SKM-1 (cell line): Measurements from ENCODE around the gene TAF4.
"Not testable (repeated sequence)": the region's sequence is repeated elsewhere in the genome, so short reads cannot be mapped to it uniquely, and the experiment has no call there.

ENCODE experiments used
- DNase-seq: peaks from one replicate; lab custom pipeline; 2025; ENCODE audit not compliant: unreplicated experiment; lab: John Stamatoyannopoulos, UW

Gene TAF4

GRCh38 chr20:62003567-62004405 lies 61.9 kb downstream of the TAF4 start:
- no peak for DNase-seq

- no peak for DNase-seq
Measured at GRCh38 chr20:62002882-62003480, 62.7 kb downstream of the TAF4 start.

- no peak for DNase-seq
Measured at GRCh38 chr20:62001178-62001715, 64.4 kb downstream of the TAF4 start.

- DNase-seq: no peak
Measured at GRCh38 chr20:61998343-61999121, 67.1 kb downstream of the TAF4 start.

GRCh38 chr20:61997891-61998290 lies 67.8 kb downstream of the TAF4 start:
- no peak for DNase-seq

GRCh38 chr20:61997372-61997771 lies 68.3 kb downstream of the TAF4 start:
- DNase-seq: no peak

GRCh38 chr20:61994546-61994945 lies 71.1 kb downstream of the TAF4 start:
- DNase-seq: no peak

GRCh38 chr20:61993058-61993457 lies 72.6 kb downstream of the TAF4 start:
- no peak for DNase-seq

- no peak for DNase-seq
Measured at GRCh38 chr20:61991476-61991875, 74.2 kb downstream of the TAF4 start.

- DNase-seq: no peak
Measured at GRCh38 chr20:61990484-61990883, 75.2 kb downstream of the TAF4 start.

- no peak for DNase-seq
Measured at GRCh38 chr20:61989741-61990140, 75.9 kb downstream of the TAF4 start.

- DNase-seq: no peak
Measured at GRCh38 chr20:61988665-61989064, 77.0 kb downstream of the TAF4 start.

GRCh38 chr20:61986762-61987321 lies 78.8 kb downstream of the TAF4 start:
- DNase-seq: no peak

- no peak for DNase-seq
Measured at GRCh38 chr20:61985096-61985495, 80.6 kb downstream of the TAF4 start.

GRCh38 chr20:61984431-61984830 lies 81.2 kb downstream of the TAF4 start:
- not testable (repeated sequence) for DNase-seq

GRCh38 chr20:61983965-61984364 lies 81.7 kb downstream of the TAF4 start:
- DNase-seq: no peak

GRCh38 chr20:61982951-61983315 lies 82.7 kb downstream of the TAF4 start:
- DNase-seq: no peak

- DNase-seq: no peak
Measured at GRCh38 chr20:61982191-61982950, 83.3 kb downstream of the TAF4 start.

- not testable (repeated sequence) for DNase-seq
Measured at GRCh38 chr20:61981691-61982090, 84.0 kb downstream of the TAF4 start.
